GM19324 (cell line): ENCODE results near the gene CDY2A.
"Not testable (repeated sequence)": the region's sequence is repeated elsewhere in the genome, so short reads cannot be mapped to it uniquely, and the experiment has no call there.

Experiments
- ATAC-seq: cut with Tn5 transposase; IDR thresholded peaks from one replicate; pipeline ENCODE4 v1.9.1; 2021; ENCODE audit warnings: mild to moderate bottlenecking, moderate library complexity; ENCODE audit not compliant: unreplicated experiment, low FRiP score

The CDY2A gene

GRCh38 chrY:18025487-18025886 is at the start of gene CDY2A:
CDY2A (plus strand) TSS chrY:18025787; CDS start chrY:18026115, 328 bp downstream.
- not testable (repeated sequence) for ATAC-seq

- ATAC-seq: not testable (repeated sequence)
Measured at GRCh38 chrY:17997586-17997985, 28.0 kb upstream of the CDY2A start.

- not testable (repeated sequence) for ATAC-seq
Measured at GRCh38 chrY:17998266-17998665, 27.3 kb upstream of the CDY2A start.

- not testable (repeated sequence) for ATAC-seq
Measured at GRCh38 chrY:18023897-18024296, 1.7 kb upstream of the CDY2A start.

GRCh38 chrY:18028845-18029244 is 3.3 kb downstream of the CDY2A start:
- not testable (repeated sequence) for ATAC-seq

GRCh38 chrY:18030178-18030577 is 4.6 kb downstream of the CDY2A start:
- not testable (repeated sequence) for ATAC-seq

GRCh38 chrY:18034100-18034814 is 8.7 kb downstream of the CDY2A start:
- not testable (repeated sequence) for ATAC-seq

- ATAC-seq: not testable (repeated sequence)
Measured at GRCh38 chrY:18034864-18035263, 9.3 kb downstream of the CDY2A start.

- not testable (repeated sequence) for ATAC-seq
Measured at GRCh38 chrY:18044990-18045389, 19.4 kb downstream of the CDY2A start.

- ATAC-seq: not testable (repeated sequence)
Measured at GRCh38 chrY:18048149-18049040, 22.8 kb downstream of the CDY2A start.

GRCh38 chrY:18049061-18049460 is 23.5 kb downstream of the CDY2A start:
- not testable (repeated sequence) for ATAC-seq

GRCh38 chrY:18056473-18056872 is 30.9 kb downstream of the CDY2A start:
- not testable (repeated sequence) for ATAC-seq

GRCh38 chrY:18073464-18073863 is 47.9 kb downstream of the CDY2A start:
- ATAC-seq: not testable (repeated sequence)
